ENCODE measurements around the gene CPE. TPM values are rescaled to one million over a fixed set of nuclear protein-coding genes. Genes with fewer than 3 reads are reported as not detected.

CPE gene

Small RNA genes lying within 50 kb of the gene (small RNA-seq; reads per million reads assigned to genes)
- gene MIR578 (ENCODE audit: insufficient read depth) (2.0 reads per million), gene SCGB1D5P (ENCODE audit: insufficient read depth) (not detected)
